Kasumi-1 (cell line): ENCODE measurements around the gene PGBD5.

ENCODE experiments used
- DNase-seq, 2 experiments: peaks; one replicate each; lab custom pipeline; 2025; lab: John Stamatoyannopoulos, UW

Gene PGBD5

GRCh38 chr1:230322421-230322756, 103.7 kb downstream of the PGBD5 start:
- DNase-seq: no peak

- no peak for DNase-seq
Observed at GRCh38 chr1:230321741-230322420, 104.3 kb downstream of the PGBD5 start.

- no peak for DNase-seq
Observed at GRCh38 chr1:230321341-230321740, 104.8 kb downstream of the PGBD5 start.

- DNase-seq: no peak
Observed at GRCh38 chr1:230320804-230321203, 105.3 kb downstream of the PGBD5 start.

- DNase-seq: no peak
Observed at GRCh38 chr1:230319014-230319747, 107.0 kb downstream of the PGBD5 start.

GRCh38 chr1:230317823-230318819, 108.0 kb downstream of the PGBD5 start:
- DNase-seq: no peak

- DNase-seq: no peak
Observed at GRCh38 chr1:230316864-230317745, 109.0 kb downstream of the PGBD5 start.

- no peak for DNase-seq
Observed at GRCh38 chr1:230315099-230315498, 111.0 kb downstream of the PGBD5 start.

GRCh38 chr1:230314142-230314470, 112.0 kb downstream of the PGBD5 start:
- DNase-seq: no peak

GRCh38 chr1:230313453-230314141, 112.5 kb downstream of the PGBD5 start:
- no peak for DNase-seq

GRCh38 chr1:230312676-230313075, 113.5 kb downstream of the PGBD5 start:
- no peak for DNase-seq

- peak; percentile 71 to 73 for DNase-seq
Observed at GRCh38 chr1:230310381-230311163, 115.6 kb downstream of the PGBD5 start.

- DNase-seq: no peak
Observed at GRCh38 chr1:230309646-230310177, 116.4 kb downstream of the PGBD5 start.

GRCh38 chr1:230308821-230309220, 117.3 kb downstream of the PGBD5 start:
- no peak for DNase-seq

GRCh38 chr1:230308039-230308438, 118.1 kb downstream of the PGBD5 start:
- DNase-seq: no peak

GRCh38 chr1:230307213-230307612, 118.9 kb downstream of the PGBD5 start:
- DNase-seq: no peak

GRCh38 chr1:230306169-230306568, 120.0 kb downstream of the PGBD5 start:
- no peak for DNase-seq

GRCh38 chr1:230303822-230304221, 122.3 kb downstream of the PGBD5 start:
- no peak for DNase-seq

- no peak for DNase-seq
Observed at GRCh38 chr1:230303069-230303468, 123.1 kb downstream of the PGBD5 start.

- no peak for DNase-seq
Observed at GRCh38 chr1:230301822-230302221, 124.3 kb downstream of the PGBD5 start.
